ENCODE results near the gene DRAM1.
"Not testable (repeated sequence)": the region's sequence is repeated elsewhere in the genome, so short reads cannot be mapped to it uniquely, and the experiment has no call there.

The DRAM1 gene

GRCh38 chr12:101908395-101908794 lies 31.0 kb downstream of the DRAM1 start:
- no peak for DNase-seq

GRCh38 chr12:101909646-101910045 lies 32.3 kb downstream of the DRAM1 start:
- no peak for DNase-seq

DNA sequence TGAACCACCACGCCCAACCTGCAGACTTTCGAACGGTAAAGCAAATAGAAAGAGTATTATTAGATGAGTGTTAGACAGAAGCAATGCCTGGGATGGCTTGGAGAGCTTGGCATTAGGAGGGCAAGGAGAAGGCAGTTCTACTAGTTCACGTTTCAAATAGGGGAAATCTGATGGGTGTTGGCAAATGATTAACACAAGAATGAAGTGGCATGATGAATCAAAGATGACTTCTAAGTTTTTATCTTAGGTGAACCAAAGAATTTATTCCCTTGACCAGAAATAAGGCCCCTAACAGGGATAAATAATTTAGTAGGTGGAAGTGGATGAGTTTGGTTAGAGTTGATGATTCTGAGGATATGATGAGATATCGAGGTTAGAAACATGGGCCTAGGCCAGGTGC lies 38.5 kb downstream of the DRAM1 start:
- no peak for DNase-seq

DNA sequence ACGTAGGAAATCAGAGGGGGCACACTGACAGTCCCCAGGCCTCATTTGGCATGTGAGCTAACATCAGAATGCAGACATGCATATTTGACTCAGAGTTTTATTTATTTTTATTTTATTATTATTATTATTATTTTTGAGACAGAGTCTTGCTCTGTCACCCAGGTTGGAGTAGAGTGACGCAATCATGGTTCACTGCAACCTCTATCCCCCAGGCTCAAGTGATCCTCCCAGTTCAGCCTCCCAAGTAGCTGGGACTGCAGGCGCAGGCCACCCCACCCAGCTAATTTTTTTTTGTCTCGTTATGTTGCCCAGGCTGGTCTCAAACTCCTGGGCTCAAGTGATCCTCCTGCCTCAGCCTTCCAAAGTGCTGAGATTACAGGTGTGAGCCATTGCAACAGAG lies 41.4 kb downstream of the DRAM1 start:
- DNase-seq, result not testable (repeated sequence)

DNA sequence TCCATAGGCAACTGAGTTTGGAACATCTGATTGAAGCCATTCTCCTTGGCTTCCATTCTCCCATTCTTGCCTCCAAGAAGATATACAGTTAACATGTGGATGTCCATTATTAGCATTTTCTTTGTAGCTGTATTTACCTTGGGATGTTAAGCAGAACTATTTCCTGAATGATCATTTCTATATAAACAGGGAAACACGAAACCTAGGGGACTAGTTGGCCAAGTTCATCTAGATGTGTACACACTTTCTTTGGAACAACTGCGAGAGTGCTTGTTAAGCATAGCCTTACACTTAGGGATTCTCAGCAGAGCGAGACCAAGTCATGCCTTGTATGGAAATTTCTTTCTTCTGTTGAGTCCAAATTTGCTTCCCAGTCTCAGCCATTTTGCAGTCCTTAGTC lies 42.1 kb downstream of the DRAM1 start:
- no peak for DNase-seq

- no peak for DNase-seq
These were observed 43.5 kb downstream of the DRAM1 start for GRCh38 chr12:101920906-101921305.

- DNase-seq, result no peak
These were observed 45.8 kb downstream of the DRAM1 start for GRCh38 chr12:101923045-101923718.

DNA sequence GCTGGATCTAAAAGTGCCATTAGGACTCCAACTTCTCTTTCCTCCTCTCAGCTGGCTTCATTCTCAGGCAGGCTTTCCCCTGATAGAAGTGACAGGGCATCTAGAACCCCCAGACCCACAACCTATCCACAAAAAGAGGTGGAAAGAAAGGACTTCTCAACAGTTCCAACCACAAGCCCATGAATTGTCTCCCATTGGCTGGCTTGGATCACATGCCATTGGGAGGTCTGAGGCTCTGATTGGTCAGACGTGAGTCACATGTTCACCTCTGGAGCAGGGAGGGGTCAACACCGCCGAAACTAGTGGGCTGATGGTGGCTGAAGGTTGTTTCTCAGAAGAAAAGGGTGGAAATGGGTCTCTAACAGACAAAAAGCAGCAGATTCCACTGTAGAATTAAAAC lies 47.2 kb downstream of the DRAM1 start:
- peak in 1 of 2 experiments; percentile 16 for DNase-seq

DNA sequence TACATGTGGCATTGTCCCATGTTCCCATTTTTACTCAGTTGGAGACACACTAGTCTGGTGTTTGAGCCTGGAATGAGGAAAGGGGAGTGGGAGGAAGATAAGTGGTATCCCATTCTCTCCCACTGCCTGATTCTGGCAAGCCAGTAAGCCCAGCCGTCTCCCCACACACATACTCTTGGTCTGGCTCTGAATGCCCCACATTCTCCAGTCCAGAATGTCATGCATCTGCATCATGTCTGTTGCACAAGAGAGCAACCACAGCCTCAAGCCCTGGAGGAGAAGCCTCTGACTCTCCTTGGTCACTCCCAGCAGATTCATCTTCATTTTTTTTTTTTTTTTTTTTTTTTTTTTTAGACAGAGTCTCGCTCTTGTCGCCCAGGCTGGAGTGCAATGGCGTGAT lies 48.0 kb downstream of the DRAM1 start:
- DNase-seq, result no peak

DNA sequence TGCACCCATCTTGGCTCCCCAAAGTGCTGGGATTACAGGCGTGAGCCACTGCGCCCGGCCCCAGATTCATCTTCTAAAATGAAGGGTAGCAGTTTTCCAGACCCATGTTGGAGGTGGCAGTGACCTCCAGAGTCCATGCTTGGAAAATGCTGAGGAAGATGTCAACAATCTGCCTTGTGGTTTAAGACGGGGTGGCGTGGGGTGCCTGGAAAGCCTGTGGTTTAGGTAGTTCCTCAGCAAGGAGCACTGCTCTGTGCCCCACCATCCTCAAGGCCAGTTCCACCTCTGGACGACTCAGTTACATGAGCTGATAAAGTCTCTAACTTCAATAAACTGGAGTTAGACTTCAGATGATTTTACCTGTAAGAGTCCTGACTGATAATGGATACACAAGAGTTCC lies 48.6 kb downstream of the DRAM1 start:
- DNase-seq, result no peak

- DNase-seq, result no peak
These were observed 49.7 kb downstream of the DRAM1 start for GRCh38 chr12:101927036-101927435.

DNA sequence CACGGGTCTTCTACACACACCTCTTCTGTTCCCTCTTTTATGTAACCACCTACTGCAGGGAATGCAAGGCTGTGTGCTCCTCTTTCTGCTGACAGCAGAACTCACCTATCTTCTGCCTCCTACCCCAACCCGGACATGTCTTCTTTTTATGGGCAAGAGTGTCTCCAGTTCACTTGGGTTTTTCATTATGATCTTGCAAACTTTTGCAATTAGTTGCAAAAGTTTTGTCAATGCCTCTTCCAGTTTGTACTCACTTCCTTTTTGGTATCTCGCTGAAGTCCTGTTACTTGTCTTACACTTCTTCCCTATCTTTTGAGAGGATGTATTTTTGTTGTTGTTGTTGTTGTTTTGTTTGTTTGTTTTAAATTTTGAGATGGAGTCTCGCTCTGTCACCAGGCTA lies 50.6 kb downstream of the DRAM1 start:
- no peak for DNase-seq

DNA sequence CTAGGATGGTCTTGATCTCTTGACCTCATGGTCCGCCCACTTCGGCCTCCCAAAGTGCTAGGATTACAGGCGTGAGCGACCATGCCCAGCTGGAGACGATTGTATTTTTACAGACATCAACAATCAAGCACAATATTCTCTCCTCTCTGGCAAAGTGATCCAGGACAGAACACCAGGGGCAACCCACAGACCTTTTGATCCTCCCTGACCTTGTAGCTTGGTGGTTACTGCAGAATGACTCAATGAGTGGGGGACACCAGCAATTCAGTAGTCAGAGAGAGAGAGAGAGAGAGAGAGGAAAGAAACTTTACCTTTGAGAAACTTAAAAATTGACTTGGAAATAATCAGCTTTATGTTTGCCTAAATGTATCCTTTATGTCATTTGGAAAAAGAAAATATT lies 51.2 kb downstream of the DRAM1 start:
- no peak for DNase-seq

DNA sequence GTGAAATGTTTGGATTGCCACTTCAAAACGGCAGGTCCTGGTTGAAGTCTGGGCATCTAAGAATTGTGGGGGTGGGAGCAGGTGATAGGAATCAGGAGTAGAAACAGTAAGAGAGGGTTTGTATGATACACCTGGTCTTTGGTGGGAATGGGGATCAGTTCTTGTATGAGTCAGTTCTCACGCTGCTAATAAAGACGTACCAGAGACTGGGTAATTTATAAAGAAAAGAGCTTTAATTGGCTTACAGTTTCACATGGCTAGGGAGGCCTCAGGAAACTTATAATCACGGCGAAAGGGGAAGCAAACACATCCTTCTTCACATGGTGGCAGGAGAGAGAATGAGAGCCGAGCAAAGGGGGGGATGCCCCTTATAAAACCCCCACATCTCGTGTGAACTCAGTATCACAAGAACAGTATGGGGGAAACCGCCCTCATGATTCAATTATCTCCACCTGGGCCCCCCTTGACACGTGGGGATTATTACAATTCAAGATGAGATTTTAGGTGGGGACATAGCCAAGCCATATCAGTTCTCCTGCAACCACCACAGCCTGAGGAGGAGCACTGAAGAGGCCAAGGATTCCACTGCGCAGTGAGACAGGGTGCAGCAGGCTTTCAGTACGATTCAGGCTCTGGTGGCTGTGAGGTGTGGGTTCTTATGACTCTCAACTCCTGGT lies 52.1 kb downstream of the DRAM1 start:
- DNase-seq, result no peak

GRCh38 chr12:101931498-101932326 lies 54.3 kb downstream of the DRAM1 start:
- DNase-seq, result no peak

DNA sequence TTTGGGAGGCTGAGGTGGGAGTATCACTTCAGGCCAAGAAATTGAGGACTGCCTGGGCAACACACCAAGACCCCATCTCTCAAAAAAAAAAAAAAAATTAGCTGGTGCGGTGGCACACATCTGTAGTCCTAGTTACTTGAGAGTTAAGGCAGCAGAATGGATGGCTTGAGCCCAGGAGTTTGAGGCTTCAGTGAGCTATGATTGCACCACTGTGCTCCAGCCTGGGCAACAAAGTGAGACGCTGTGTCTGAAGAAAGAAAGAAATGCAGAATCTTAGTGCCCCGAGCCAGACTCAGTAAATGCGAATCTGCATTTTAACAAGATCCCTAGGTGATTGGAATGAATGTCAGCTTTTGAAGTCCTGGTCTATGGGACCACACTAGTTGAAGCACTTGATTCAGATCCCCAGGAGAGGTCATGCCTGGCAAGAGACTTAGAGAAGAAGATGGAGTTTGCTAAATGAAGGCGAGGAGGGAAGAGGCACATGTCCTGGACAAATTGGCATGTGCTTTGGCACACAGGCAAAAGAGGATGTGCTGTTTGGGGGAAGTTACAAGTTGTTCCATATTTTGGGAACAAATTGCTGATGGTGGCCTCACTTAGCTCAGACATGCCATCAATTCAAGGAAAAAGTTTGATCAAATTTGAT lies 56.6 kb downstream of the DRAM1 start:
- DNase-seq, result no peak

GRCh38 chr12:101935890-101936746 lies 58.7 kb downstream of the DRAM1 start:
- peak in 1 of 2 experiments; percentile 6 for DNase-seq

- no peak for DNase-seq
These were observed 61.9 kb downstream of the DRAM1 start for GRCh38 chr12:101939306-101939705.

DNA sequence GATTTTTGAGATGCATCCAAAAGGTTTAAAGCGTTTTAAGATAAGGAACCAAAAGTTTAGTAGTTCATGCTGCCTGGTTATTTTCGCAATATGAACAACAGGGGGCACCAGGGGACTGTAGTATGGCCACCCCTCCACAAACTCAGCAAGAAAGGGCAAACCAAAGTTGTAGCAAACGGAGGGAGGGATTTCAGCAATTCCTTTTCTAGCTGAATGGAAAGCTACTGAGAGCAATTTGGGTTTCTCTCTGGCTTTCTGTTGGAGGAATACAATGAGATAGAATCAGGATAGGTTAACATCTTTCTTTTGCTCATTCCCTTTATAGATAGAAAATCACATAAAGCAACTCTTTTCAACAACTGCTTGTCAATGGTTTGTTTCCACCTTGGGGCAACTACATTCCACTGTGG lies 62.5 kb downstream of the DRAM1 start:
- peak; percentile 51 to 67 for DNase-seq

- no peak for DNase-seq
These were observed 63.1 kb downstream of the DRAM1 start for GRCh38 chr12:101940400-101940950.

- DNase-seq, result no peak
These were observed 64.2 kb downstream of the DRAM1 start for GRCh38 chr12:101941306-101942249.
